ENCODE data around the gene BRD3. TPM values are rescaled to one million over a fixed set of nuclear protein-coding genes. Genes with fewer than 3 reads are reported as not detected.
A peak's percentile ranks its signal among the peaks of the same experiment; 100 is the strongest.

The BRD3 gene
- total and polyA plus RNA-seq, 2 donors from 2014 or later, result 7.7 to 46.2 TPM

GRCh38 chr9:134063088-134063570 lies 4.7 kb downstream of the BRD3 start:
- no peak for FAIRE-seq
- no peaks in the 10 kb centered on the region for H3K27me3 ChIP-seq (ENCODE audit: control insufficient read depth, insufficient read depth, low read length)
- no peak overlapping the region for H3K4me3 ChIP-seq (ENCODE audit: low read length in 3 of 3)
- peaks cover 0 to 45% (median 10%) of the 10 kb centered on the region in 3 donors for H3K4me1 ChIP-seq (ENCODE audit: control insufficient read depth in 2 of 3, insufficient read depth in 2 of 3, low read depth in 1 of 3, low read length in 3 of 3)
- peak in 2 of 5 donors; percentile 32 to 69 for DNase-seq
- intact Hi-C loops (cut with DNase I), result no loop called here
- no peak overlapping the region for H3K27ac ChIP-seq (ENCODE audit: low read depth in 2 of 2, low read length in 2 of 2)
- H3K36me3 ChIP-seq (ENCODE audit: control insufficient read depth in 2 of 3, insufficient read depth in 3 of 3, low read length in 3 of 3), result peaks cover 0 to 3% (median 0%) of the 10 kb centered on the region in 3 donors
- no peak overlapping the region for H3K9ac ChIP-seq (ENCODE audit: low read length in 3 of 3)
- H3K9me3 ChIP-seq (ENCODE audit: control insufficient read depth in 2 of 3, insufficient read depth in 1 of 3, low read length in 3 of 3), result no peaks in the 10 kb centered on the region
- TF ChIP-seq, protein P1, sequence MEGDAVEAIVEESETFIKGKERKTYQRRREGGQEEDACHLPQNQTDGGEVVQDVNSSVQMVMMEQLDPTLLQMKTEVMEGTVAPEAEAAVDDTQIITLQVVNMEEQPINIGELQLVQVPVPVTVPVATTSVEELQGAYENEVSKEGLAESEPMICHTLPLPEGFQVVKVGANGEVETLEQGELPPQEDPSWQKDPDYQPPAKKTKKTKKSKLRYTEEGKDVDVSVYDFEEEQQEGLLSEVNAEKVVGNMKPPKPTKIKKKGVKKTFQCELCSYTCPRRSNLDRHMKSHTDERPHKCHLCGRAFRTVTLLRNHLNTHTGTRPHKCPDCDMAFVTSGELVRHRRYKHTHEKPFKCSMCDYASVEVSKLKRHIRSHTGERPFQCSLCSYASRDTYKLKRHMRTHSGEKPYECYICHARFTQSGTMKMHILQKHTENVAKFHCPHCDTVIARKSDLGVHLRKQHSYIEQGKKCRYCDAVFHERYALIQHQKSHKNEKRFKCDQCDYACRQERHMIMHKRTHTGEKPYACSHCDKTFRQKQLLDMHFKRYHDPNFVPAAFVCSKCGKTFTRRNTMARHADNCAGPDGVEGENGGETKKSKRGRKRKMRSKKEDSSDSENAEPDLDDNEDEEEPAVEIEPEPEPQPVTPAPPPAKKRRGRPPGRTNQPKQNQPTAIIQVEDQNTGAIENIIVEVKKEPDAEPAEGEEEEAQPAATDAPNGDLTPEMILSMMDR (IDR thresholded peaks at IDR 0.05; ENCODE audit: borderline replicate concordance, extremely low read depth, insufficient read depth), result no peak

GRCh38 chr9:134062461-134063087 lies 5.3 kb downstream of the BRD3 start:
- peak overlapping the region in 1 of 3 donors; percentile 26 for H3K9ac ChIP-seq (ENCODE audit: low read length in 3 of 3)
- FAIRE-seq (no peak), DNase-seq (peak in 1 of 5 donors; percentile 70)
- TF ChIP-seq, protein P1 (IDR thresholded peaks at IDR 0.05; ENCODE audit: borderline replicate concordance, extremely low read depth, insufficient read depth), result no peak
- no peak overlapping the region for H3K27ac ChIP-seq (ENCODE audit: low read depth in 2 of 2, low read length in 2 of 2)
- no peak overlapping the region for H3K4me3 ChIP-seq (ENCODE audit: low read length in 3 of 3)
- intact Hi-C loops (cut with DNase I), result no loop called here
- peaks cover 0 to 45% (median 16%) of the 10 kb centered on the region in 3 donors for H3K4me1 ChIP-seq (ENCODE audit: control insufficient read depth in 2 of 3, insufficient read depth in 2 of 3, low read depth in 1 of 3, low read length in 3 of 3)
- H3K27me3 ChIP-seq (ENCODE audit: control insufficient read depth, insufficient read depth, low read length), result no peaks in the 10 kb centered on the region
- H3K9me3 ChIP-seq (ENCODE audit: control insufficient read depth in 2 of 3, insufficient read depth in 1 of 3, low read length in 3 of 3), result no peaks in the 10 kb centered on the region
- peaks cover 0 to 3% (median 0%) of the 10 kb centered on the region in 3 donors for H3K36me3 ChIP-seq (ENCODE audit: control insufficient read depth in 2 of 3, insufficient read depth in 3 of 3, low read length in 3 of 3)

- Histone ChIP-seq H3K27ac (ENCODE audit: low read depth in 2 of 2, low read length in 2 of 2) (no peak overlapping the region), H3K4me3 (ENCODE audit: low read length in 3 of 3) (no peak overlapping the region), H3K27me3 (ENCODE audit: control insufficient read depth, insufficient read depth, low read length) (no peaks in the 10 kb centered on the region), H3K36me3 (ENCODE audit: control insufficient read depth in 2 of 3, insufficient read depth in 3 of 3, low read length in 3 of 3) (peaks cover 0 to 3% (median 0%) of the 10 kb centered on the region in 3 donors), H3K4me1 (ENCODE audit: control insufficient read depth in 2 of 3, insufficient read depth in 2 of 3, low read depth in 1 of 3, low read length in 3 of 3) (peaks cover 0 to 52% (median 20%) of the 10 kb centered on the region in 3 donors), H3K9ac (ENCODE audit: low read length in 3 of 3) (peak overlapping the region in 1 of 3 donors; percentile 26), H3K9me3 (ENCODE audit: control insufficient read depth in 2 of 3, insufficient read depth in 1 of 3, low read length in 3 of 3) (no peaks in the 10 kb centered on the region)
- DNase-seq (peak in 3 of 5 donors; percentile 25 to 78 (median 52)), FAIRE-seq (no peak)
- TF ChIP-seq, protein P1 (IDR thresholded peaks at IDR 0.05; ENCODE audit: borderline replicate concordance, extremely low read depth, insufficient read depth), result no peak
- intact Hi-C loops (cut with DNase I), result no loop called here
These were observed 6.0 kb downstream of the BRD3 start for GRCh38 chr9:134061688-134062371.
